Measurements from ENCODE around the gene DDX10.

The DDX10 gene

DNA sequence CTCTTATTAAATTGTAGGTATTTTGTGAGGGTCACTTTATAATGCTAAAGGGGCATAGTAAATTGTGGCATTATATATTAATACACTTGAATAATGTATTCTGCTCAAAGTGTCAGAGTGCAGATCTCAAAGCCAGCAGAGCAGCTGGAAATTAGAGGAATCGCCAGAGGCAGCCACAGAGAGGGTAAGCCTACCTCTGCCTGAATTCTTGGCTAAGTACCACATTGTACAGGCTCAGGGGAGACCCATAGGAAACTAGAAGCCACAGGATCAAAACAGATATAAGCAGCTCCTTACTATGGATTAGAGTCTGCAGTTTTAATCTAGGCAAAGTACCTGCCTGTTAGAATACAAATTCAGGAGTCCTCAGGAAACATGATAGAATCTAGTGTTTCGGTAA lies 249.3 kb downstream of the DDX10 start:
- TF ChIP-seq, protein P1, sequence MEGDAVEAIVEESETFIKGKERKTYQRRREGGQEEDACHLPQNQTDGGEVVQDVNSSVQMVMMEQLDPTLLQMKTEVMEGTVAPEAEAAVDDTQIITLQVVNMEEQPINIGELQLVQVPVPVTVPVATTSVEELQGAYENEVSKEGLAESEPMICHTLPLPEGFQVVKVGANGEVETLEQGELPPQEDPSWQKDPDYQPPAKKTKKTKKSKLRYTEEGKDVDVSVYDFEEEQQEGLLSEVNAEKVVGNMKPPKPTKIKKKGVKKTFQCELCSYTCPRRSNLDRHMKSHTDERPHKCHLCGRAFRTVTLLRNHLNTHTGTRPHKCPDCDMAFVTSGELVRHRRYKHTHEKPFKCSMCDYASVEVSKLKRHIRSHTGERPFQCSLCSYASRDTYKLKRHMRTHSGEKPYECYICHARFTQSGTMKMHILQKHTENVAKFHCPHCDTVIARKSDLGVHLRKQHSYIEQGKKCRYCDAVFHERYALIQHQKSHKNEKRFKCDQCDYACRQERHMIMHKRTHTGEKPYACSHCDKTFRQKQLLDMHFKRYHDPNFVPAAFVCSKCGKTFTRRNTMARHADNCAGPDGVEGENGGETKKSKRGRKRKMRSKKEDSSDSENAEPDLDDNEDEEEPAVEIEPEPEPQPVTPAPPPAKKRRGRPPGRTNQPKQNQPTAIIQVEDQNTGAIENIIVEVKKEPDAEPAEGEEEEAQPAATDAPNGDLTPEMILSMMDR (IDR thresholded peaks at IDR 0.05; ENCODE audit: control insufficient read depth, insufficient read depth, low read depth, low read length, missing control alignments) = no peak
- no peak overlapping the region for H3K4me3 ChIP-seq (ENCODE audit: control insufficient read depth, low read depth, low read length)
- no peak for DNase-seq (ENCODE audit: low read depth)

DNA sequence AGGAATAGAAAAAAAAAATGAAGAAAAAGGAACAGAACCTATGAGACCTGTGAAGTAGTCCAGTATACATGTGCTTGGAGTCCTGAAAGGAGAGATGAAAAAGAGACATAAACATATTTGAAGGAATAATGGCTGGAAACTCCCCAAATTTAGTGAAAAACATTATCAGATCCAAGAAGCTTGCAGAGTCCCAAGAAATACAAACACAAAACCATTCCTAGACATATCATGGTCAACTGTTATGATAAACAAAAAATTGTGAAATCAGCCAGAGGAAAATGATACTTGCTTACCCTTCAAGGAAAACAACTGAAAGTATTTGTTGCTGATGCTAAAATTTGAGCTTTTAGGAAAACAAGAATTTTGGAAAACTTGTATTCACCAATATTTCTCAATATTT lies 250.1 kb downstream of the DDX10 start:
- no peak for DNase-seq (ENCODE audit: low read depth)
- H3K4me3 ChIP-seq (ENCODE audit: control insufficient read depth, low read depth, low read length) = no peak overlapping the region
- TF ChIP-seq, protein P1 (IDR thresholded peaks at IDR 0.05; ENCODE audit: control insufficient read depth, insufficient read depth, low read depth, low read length, missing control alignments) = no peak

DNA sequence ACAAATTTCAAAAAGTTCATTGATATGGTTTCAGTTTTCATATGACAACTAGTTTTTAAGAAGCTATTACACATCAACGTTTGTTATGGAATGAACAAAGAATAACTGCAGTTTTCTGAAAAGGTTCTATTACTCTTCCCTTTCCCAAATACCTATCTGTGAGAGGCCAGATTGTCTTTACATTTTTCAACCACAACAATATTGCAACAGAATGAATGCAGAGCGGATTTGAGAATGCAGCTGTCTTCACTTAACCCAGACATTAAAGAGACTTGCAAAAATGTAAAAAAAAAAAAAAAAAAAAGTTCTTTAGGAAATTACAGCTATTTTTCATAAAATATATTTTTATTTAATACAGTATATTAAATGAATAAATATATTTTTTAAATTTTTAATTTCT lies 250.8 kb downstream of the DDX10 start:
- DNase-seq (ENCODE audit: low read depth) = no peak
- TF ChIP-seq, protein P1 (IDR thresholded peaks at IDR 0.05; ENCODE audit: control insufficient read depth, insufficient read depth, low read depth, low read length, missing control alignments) = no peak
- H3K4me3 ChIP-seq (ENCODE audit: control insufficient read depth, low read depth, low read length) = no peak overlapping the region

DNA sequence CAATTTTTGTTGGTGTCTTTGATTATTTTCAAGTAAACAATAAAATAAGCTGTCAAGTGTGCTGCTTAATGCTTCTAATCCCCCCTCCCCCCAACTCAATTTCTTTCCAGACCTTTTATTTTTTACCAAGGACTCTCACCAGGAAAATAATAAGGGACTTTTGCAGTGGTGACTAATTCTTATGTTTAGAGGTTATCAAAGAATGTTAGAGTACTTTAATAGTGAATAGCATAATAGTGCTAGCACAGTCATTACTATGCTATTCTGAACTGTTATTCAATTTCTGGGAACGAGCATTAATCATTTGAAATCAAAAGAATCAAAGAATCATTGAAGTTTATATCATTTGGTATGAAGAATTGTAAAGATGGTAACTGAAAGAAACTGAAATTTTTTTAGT lies 251.4 kb downstream of the DDX10 start:
- TF ChIP-seq, protein P1 (IDR thresholded peaks at IDR 0.05; ENCODE audit: control insufficient read depth, insufficient read depth, low read depth, low read length, missing control alignments) = no peak
- no peak for DNase-seq (ENCODE audit: low read depth)
- no peak overlapping the region for H3K4me3 ChIP-seq (ENCODE audit: control insufficient read depth, low read depth, low read length)

DNA sequence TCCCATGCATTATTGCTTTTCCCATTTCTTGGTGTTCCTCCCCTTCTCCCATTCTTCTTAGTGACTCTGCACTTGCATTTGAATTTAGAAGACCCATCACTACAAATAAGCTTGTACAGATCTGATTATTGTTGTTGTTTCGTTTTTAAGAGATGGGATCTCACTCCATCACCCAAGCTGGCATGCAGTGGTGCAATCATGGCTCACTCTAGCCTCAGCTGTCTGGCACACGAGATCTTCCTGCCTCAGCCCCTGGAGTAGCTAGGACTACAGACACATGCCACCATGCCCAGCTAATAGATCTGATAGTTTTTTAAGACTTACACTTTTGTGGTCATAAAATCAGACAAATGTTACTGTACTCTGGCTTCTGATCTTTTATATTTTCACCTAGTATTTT lies 252.1 kb downstream of the DDX10 start:
- no peak overlapping the region for H3K4me3 ChIP-seq (ENCODE audit: control insufficient read depth, low read depth, low read length)
- DNase-seq (ENCODE audit: low read depth) = no peak
- TF ChIP-seq, protein P1 (IDR thresholded peaks at IDR 0.05; ENCODE audit: control insufficient read depth, insufficient read depth, low read depth, low read length, missing control alignments) = no peak

DNA sequence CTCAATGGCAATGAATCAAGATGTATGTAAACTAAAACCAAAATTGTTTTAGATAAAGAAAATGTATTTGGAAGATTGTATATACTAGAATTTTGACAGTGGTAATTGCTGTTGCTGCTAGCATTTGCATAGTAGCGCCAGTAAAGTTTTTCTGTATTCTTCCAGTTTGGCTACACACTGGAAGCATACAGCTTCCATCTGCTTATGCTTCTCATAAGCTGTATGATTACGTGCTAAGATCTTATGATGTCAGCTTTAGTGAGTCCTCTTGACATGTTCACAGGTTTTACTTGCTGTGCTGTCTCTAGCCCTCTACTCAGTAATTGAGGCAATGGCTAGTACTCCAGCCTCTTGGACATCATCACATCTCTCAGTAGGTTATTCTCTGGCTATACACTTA lies 256.3 kb downstream of the DDX10 start:
- H3K4me3 ChIP-seq (ENCODE audit: control insufficient read depth, low read depth, low read length) = no peak overlapping the region
- no peak for DNase-seq (ENCODE audit: low read depth)
- TF ChIP-seq, protein P1 (IDR thresholded peaks at IDR 0.05; ENCODE audit: control insufficient read depth, insufficient read depth, low read depth, low read length, missing control alignments) = no peak

DNA sequence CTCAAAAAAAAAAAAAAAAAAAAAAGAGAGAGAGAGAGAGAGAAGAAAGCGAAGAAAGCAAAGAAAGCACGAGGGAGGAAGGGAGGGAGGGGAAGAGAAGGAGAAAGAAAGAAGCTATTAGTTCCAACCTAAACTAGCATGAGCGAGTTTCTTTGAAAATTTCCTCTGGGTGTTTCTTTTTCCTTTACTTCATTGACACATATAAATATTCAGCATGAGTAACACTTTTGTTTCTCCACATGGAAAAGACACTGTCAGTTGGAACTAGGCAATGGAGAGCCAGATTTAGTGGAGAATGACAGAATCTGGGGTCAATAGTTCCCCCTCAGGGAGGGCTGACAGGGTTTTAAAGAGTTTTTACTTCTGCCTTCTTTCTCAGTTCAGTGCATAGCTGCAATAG lies 257.4 kb downstream of the DDX10 start:
- TF ChIP-seq, protein P1 (IDR thresholded peaks at IDR 0.05; ENCODE audit: control insufficient read depth, insufficient read depth, low read depth, low read length, missing control alignments) = no peak
- H3K4me3 ChIP-seq (ENCODE audit: control insufficient read depth, low read depth, low read length) = no peak overlapping the region
- DNase-seq (ENCODE audit: low read depth) = no peak
